ENCODE results near the gene ERLIN1.
"Not testable (repeated sequence)": the region's sequence is repeated elsewhere in the genome, so short reads cannot be mapped to it uniquely, and the experiment has no call there.

ERLIN1 gene

GRCh38 chr10:100140070-100140469, 45.8 kb downstream of the ERLIN1 start:
- Histone ChIP-seq H3K9me3 (ENCODE audit: control insufficient read depth in 1 of 2, low read length in 2 of 2) (no peaks in the 10 kb centered on the region), H3K4me3 (ENCODE audit: low read depth in 1 of 2, low read length in 2 of 2) (no peak overlapping the region)

DNA sequence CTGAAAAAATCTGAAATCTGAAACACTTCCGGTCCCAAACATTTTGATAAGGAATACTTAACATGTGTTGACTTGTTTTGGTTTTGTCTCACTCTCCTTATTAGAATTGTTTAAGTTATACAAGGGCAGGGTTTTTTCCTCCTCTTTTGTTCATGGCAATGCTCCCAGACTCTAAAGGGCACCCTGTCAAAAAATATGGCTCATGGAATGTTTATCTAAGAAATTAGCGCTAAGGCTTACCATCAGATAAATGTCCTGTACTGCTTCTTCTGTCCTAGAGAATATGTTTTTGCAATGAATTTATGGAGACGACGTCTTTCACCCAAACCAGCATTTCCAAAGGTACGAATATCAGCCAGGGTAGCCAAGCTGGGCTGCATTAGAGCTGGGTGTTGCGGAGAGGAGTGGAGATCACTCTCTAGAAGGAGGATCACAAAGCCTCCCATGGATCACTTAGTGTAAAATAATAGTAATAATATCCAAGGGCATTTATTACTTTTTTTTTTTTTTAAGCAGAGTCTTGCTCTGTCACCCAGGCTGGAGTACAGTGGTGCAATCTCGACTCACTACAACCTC, 46.8 kb downstream of the ERLIN1 start:
- H3K9me3 ChIP-seq (ENCODE audit: control insufficient read depth in 1 of 2, low read length in 2 of 2): no peaks in the 10 kb centered on the region
- no peak overlapping the region for H3K27ac ChIP-seq (ENCODE audit: low read depth, low read length)
- no peaks in the 10 kb centered on the region for H3K36me3 ChIP-seq (ENCODE audit: control insufficient read depth in 1 of 2, insufficient read depth in 2 of 2, low read length in 2 of 2)
- H3K4me1 ChIP-seq (ENCODE audit: control insufficient read depth in 1 of 2, insufficient read depth in 2 of 2, low read length in 2 of 2): no peaks in the 10 kb centered on the region
- H3K27me3 ChIP-seq (ENCODE audit: control insufficient read depth in 1 of 2, insufficient read depth in 2 of 2, low read length in 2 of 2): no peaks in the 10 kb centered on the region
- H3K4me3 ChIP-seq (ENCODE audit: low read depth in 1 of 2, low read length in 2 of 2): no peak overlapping the region
- H3K9ac ChIP-seq (ENCODE audit: low read depth in 1 of 2, low read length in 2 of 2): no peak overlapping the region

More at GRCh38 chr10:100140070-100140469, 45.8 kb downstream of the ERLIN1 start:
- Histone ChIP-seq H3K27ac (ENCODE audit: low read depth, low read length) (no peak overlapping the region), H3K27me3 (ENCODE audit: control insufficient read depth in 1 of 2, insufficient read depth in 2 of 2, low read length in 2 of 2) (no peaks in the 10 kb centered on the region), H3K9ac (ENCODE audit: low read depth in 1 of 2, low read length in 2 of 2) (no peak overlapping the region), H3K36me3 (ENCODE audit: control insufficient read depth in 1 of 2, insufficient read depth in 2 of 2, low read length in 2 of 2) (no peaks in the 10 kb centered on the region), H3K4me1 (ENCODE audit: control insufficient read depth in 1 of 2, insufficient read depth in 2 of 2, low read length in 2 of 2) (no peaks in the 10 kb centered on the region)

- no peaks in the 10 kb centered on the region for H3K36me3 ChIP-seq (ENCODE audit: control insufficient read depth in 1 of 2, insufficient read depth in 2 of 2, low read length in 2 of 2)
- H3K9me3 ChIP-seq (ENCODE audit: control insufficient read depth in 1 of 2, low read length in 2 of 2): no peaks in the 10 kb centered on the region
- no peaks in the 10 kb centered on the region for H3K27me3 ChIP-seq (ENCODE audit: control insufficient read depth in 1 of 2, insufficient read depth in 2 of 2, low read length in 2 of 2)
- no peaks in the 10 kb centered on the region for H3K4me1 ChIP-seq (ENCODE audit: control insufficient read depth in 1 of 2, insufficient read depth in 2 of 2, low read length in 2 of 2)
- no peak overlapping the region for H3K9ac ChIP-seq (ENCODE audit: low read depth in 1 of 2, low read length in 2 of 2)
- H3K27ac ChIP-seq (ENCODE audit: low read depth, low read length): no peak overlapping the region
- H3K4me3 ChIP-seq (ENCODE audit: low read depth in 1 of 2, low read length in 2 of 2): no peak overlapping the region
These were observed 50.3 kb downstream of the ERLIN1 start for GRCh38 chr10:100135486-100135885.

- Histone ChIP-seq H3K9me3 (ENCODE audit: control insufficient read depth in 1 of 2, low read length in 2 of 2) (no peaks in the 10 kb centered on the region), H3K36me3 (ENCODE audit: control insufficient read depth in 1 of 2, insufficient read depth in 2 of 2, low read length in 2 of 2) (no peaks in the 10 kb centered on the region), H3K27ac (ENCODE audit: low read depth, low read length) (no peak overlapping the region), H3K9ac (ENCODE audit: low read depth in 1 of 2, low read length in 2 of 2) (no peak overlapping the region), H3K4me3 (ENCODE audit: low read depth in 1 of 2, low read length in 2 of 2) (no peak overlapping the region), H3K27me3 (ENCODE audit: control insufficient read depth in 1 of 2, insufficient read depth in 2 of 2, low read length in 2 of 2) (no peaks in the 10 kb centered on the region), H3K4me1 (ENCODE audit: control insufficient read depth in 1 of 2, insufficient read depth in 2 of 2, low read length in 2 of 2) (no peaks in the 10 kb centered on the region)
These were observed 52.0 kb downstream of the ERLIN1 start for GRCh38 chr10:100133801-100134200.

DNA sequence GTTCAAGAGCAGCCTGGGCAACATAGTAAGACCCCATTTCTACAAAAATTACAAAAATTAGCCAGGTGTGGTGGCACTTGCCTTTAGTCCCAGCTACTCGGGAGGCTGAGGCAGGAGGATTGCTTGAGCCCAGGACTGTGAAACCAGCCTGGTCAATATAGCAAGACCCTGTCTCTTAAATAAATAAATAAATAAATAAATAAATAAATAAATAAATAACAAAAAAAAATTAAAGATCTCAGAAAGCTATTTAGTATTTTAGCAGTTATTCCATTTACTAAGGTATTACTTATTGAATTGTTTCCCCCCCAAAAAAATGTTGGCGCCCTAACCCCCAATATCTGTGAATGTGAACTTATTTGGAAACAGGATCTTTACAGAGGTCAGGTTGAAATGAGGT, 53.4 kb downstream of the ERLIN1 start:
- Histone ChIP-seq H3K4me3 (ENCODE audit: low read depth in 1 of 2, low read length in 2 of 2) (no peak overlapping the region), H3K27me3 (ENCODE audit: control insufficient read depth in 1 of 2, insufficient read depth in 2 of 2, low read length in 2 of 2) (no peaks in the 10 kb centered on the region), H3K4me1 (ENCODE audit: control insufficient read depth in 1 of 2, insufficient read depth in 2 of 2, low read length in 2 of 2) (no peaks in the 10 kb centered on the region), H3K9ac (ENCODE audit: low read depth in 1 of 2, low read length in 2 of 2) (no peak overlapping the region), H3K9me3 (ENCODE audit: control insufficient read depth in 1 of 2, low read length in 2 of 2) (no peaks in the 10 kb centered on the region), H3K36me3 (ENCODE audit: control insufficient read depth in 1 of 2, insufficient read depth in 2 of 2, low read length in 2 of 2) (no peaks in the 10 kb centered on the region), H3K27ac (ENCODE audit: low read depth, low read length) (no peak overlapping the region)

DNA sequence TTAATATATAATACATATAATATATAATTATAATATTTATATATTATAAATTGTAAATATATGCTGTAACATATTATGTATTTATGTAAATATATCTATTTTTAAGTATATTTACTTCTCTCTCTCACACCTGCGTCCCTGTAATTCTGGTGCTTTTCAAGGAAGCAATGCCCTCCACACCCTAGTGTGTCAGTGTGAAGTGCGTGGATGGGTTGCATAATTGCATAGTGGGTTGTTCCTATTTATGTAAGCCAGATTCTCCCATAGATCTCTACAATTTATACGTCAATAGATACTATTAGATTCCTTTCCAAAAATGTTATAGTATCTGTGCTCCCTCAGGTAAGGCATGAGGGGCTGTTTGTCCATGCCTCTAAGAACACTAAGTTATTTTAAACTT, 54.3 kb downstream of the ERLIN1 start:
- Histone ChIP-seq H3K36me3 (ENCODE audit: control insufficient read depth in 1 of 2, insufficient read depth in 2 of 2, low read length in 2 of 2) (no peaks in the 10 kb centered on the region), H3K27ac (ENCODE audit: low read depth, low read length) (no peak overlapping the region), H3K9me3 (ENCODE audit: control insufficient read depth in 1 of 2, low read length in 2 of 2) (no peaks in the 10 kb centered on the region), H3K4me3 (ENCODE audit: low read depth in 1 of 2, low read length in 2 of 2) (no peak overlapping the region), H3K27me3 (ENCODE audit: control insufficient read depth in 1 of 2, insufficient read depth in 2 of 2, low read length in 2 of 2) (no peaks in the 10 kb centered on the region), H3K4me1 (ENCODE audit: control insufficient read depth in 1 of 2, insufficient read depth in 2 of 2, low read length in 2 of 2) (no peaks in the 10 kb centered on the region), H3K9ac (ENCODE audit: low read depth in 1 of 2, low read length in 2 of 2) (no peak overlapping the region)

- no peaks in the 10 kb centered on the region for H3K27me3 ChIP-seq (ENCODE audit: control insufficient read depth in 1 of 2, insufficient read depth in 2 of 2, low read length in 2 of 2)
- H3K9ac ChIP-seq (ENCODE audit: low read depth in 1 of 2, low read length in 2 of 2): no peak overlapping the region
- H3K4me3 ChIP-seq (ENCODE audit: low read depth in 1 of 2, low read length in 2 of 2): no peak overlapping the region
- H3K36me3 ChIP-seq (ENCODE audit: control insufficient read depth in 1 of 2, insufficient read depth in 2 of 2, low read length in 2 of 2): no peaks in the 10 kb centered on the region
- H3K4me1 ChIP-seq (ENCODE audit: control insufficient read depth in 1 of 2, insufficient read depth in 2 of 2, low read length in 2 of 2): no peaks in the 10 kb centered on the region
- no peaks in the 10 kb centered on the region for H3K9me3 ChIP-seq (ENCODE audit: control insufficient read depth in 1 of 2, low read length in 2 of 2)
- no peak overlapping the region for H3K27ac ChIP-seq (ENCODE audit: low read depth, low read length)
These were observed 55.0 kb downstream of the ERLIN1 start for GRCh38 chr10:100130831-100131230.

DNA sequence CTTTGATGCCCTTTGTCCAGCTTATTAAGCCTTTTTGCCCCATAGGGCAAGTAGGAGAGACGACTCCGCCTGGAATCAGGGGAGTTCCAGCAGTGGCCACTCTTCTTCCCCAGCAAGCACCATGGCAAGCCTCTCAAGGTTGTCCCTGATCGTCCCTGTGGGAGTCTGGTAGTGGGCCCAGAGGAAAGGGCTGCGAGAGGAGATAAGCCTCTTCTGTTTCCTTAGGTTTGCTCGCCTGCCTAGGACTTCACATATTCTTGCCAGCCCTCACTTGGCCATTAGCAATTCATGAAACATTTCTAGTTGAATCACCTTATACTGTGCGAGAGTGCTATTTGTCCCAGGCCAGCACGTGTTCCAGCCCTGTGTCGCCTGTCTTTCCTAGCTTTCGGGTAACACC, 56.4 kb downstream of the ERLIN1 start:
- Histone ChIP-seq H3K36me3 (ENCODE audit: control insufficient read depth in 1 of 2, insufficient read depth in 2 of 2, low read length in 2 of 2) (no peaks in the 10 kb centered on the region), H3K9ac (ENCODE audit: low read depth in 1 of 2, low read length in 2 of 2) (no peak overlapping the region), H3K4me3 (ENCODE audit: low read depth in 1 of 2, low read length in 2 of 2) (no peak overlapping the region), H3K27ac (ENCODE audit: low read depth, low read length) (no peak overlapping the region), H3K9me3 (ENCODE audit: control insufficient read depth in 1 of 2, low read length in 2 of 2) (no peaks in the 10 kb centered on the region), H3K4me1 (ENCODE audit: control insufficient read depth in 1 of 2, insufficient read depth in 2 of 2, low read length in 2 of 2) (no peaks in the 10 kb centered on the region), H3K27me3 (ENCODE audit: control insufficient read depth in 1 of 2, insufficient read depth in 2 of 2, low read length in 2 of 2) (no peaks in the 10 kb centered on the region)

DNA sequence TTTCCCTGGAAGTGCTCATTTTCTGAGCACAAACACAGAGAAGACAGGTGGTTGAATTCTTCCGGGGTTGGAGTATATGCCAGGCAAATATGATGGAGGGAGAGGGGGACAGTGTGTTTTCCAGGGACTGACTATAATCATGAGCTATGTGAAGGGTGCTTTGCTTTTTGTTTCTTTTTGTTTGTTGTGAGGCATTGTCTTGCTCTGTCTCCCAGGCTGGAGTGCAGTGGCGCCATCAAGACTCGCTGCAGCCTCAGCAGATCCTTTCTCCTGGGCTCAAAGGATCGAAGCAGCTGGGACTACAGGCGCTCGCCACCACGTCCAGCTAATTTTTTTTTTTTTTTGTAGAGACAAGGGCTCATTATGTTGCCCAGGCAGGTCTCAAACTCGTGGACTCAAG, 56.9 kb downstream of the ERLIN1 start:
- Histone ChIP-seq H3K4me1 (ENCODE audit: control insufficient read depth in 1 of 2, insufficient read depth in 2 of 2, low read length in 2 of 2) (no peaks in the 10 kb centered on the region), H3K27ac (ENCODE audit: low read depth, low read length) (no peak overlapping the region), H3K9ac (ENCODE audit: low read depth in 1 of 2, low read length in 2 of 2) (no peak overlapping the region), H3K36me3 (ENCODE audit: control insufficient read depth in 1 of 2, insufficient read depth in 2 of 2, low read length in 2 of 2) (no peaks in the 10 kb centered on the region), H3K4me3 (ENCODE audit: low read depth in 1 of 2, low read length in 2 of 2) (no peak overlapping the region), H3K27me3 (ENCODE audit: control insufficient read depth in 1 of 2, insufficient read depth in 2 of 2, low read length in 2 of 2) (no peaks in the 10 kb centered on the region), H3K9me3 (ENCODE audit: control insufficient read depth in 1 of 2, low read length in 2 of 2) (no peaks in the 10 kb centered on the region)

- H3K27me3 ChIP-seq (ENCODE audit: control insufficient read depth in 1 of 2, insufficient read depth in 2 of 2, low read length in 2 of 2); H3K27ac ChIP-seq (ENCODE audit: low read depth, low read length); H3K4me3 ChIP-seq (ENCODE audit: low read depth in 1 of 2, low read length in 2 of 2); H3K9me3 ChIP-seq (ENCODE audit: control insufficient read depth in 1 of 2, low read length in 2 of 2); H3K9ac ChIP-seq (ENCODE audit: low read depth in 1 of 2, low read length in 2 of 2); H3K4me1 ChIP-seq (ENCODE audit: control insufficient read depth in 1 of 2, insufficient read depth in 2 of 2, low read length in 2 of 2); H3K36me3 ChIP-seq (ENCODE audit: control insufficient read depth in 1 of 2, insufficient read depth in 2 of 2, low read length in 2 of 2): not testable (repeated sequence)
These were observed 60.5 kb downstream of the ERLIN1 start for GRCh38 chr10:100125335-100125734.

- Histone ChIP-seq H3K9ac (ENCODE audit: low read depth in 1 of 2, low read length in 2 of 2) (no peak overlapping the region), H3K27ac (ENCODE audit: low read depth, low read length) (no peak overlapping the region), H3K4me1 (ENCODE audit: control insufficient read depth in 1 of 2, insufficient read depth in 2 of 2, low read length in 2 of 2) (no peaks in the 10 kb centered on the region), H3K27me3 (ENCODE audit: control insufficient read depth in 1 of 2, insufficient read depth in 2 of 2, low read length in 2 of 2) (peaks cover 0 to 2% of the 10 kb centered on the region in 2 donors), H3K9me3 (ENCODE audit: control insufficient read depth in 1 of 2, low read length in 2 of 2) (no peaks in the 10 kb centered on the region), H3K36me3 (ENCODE audit: control insufficient read depth in 1 of 2, insufficient read depth in 2 of 2, low read length in 2 of 2) (no peaks in the 10 kb centered on the region), H3K4me3 (ENCODE audit: low read depth in 1 of 2, low read length in 2 of 2) (no peak overlapping the region)
These were observed 61.7 kb downstream of the ERLIN1 start for GRCh38 chr10:100124097-100124496.
